ENCODE results near the gene MIOS.
A peak's percentile ranks its signal among the peaks of the same experiment; 100 is the strongest.

The MIOS gene

GRCh38 chr7:7585241-7585928 is 18.7 kb downstream of the MIOS start:
- no peaks in the 10 kb centered on the region for H3K9me3 Mint-ChIP-seq (ENCODE audit: low read depth)
- peaks cover 2% of the 10 kb centered on the region for H3K4me1 Mint-ChIP-seq (ENCODE audit: low read depth)
- H3K27me3 Mint-ChIP-seq: no peaks in the 10 kb centered on the region
- H3K4me3 Mint-ChIP-seq: no peak overlapping the region
- H3K36me3 Mint-ChIP-seq: peaks cover 11% of the 10 kb centered on the region
- H3K27ac Mint-ChIP-seq: no peak overlapping the region

DNA sequence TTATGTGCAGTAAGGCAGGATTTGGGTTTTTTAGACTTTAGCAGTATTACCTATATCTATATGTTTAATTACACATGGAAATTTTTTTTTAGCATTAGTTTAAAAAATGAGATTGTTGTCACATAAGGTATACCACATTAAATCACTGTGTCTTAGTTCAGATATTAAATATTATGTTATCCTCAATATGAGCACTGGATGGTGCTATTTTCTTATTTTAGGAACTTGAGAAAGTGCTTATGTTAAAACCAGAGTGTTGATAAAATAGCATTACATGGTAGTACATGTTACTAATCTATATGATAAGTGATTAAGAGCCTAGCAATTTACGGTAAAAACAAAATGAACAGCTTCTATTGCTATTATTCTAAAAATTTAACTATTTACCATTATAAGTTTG is 28.8 kb downstream of the MIOS start:
- H3K27ac Mint-ChIP-seq: no peak overlapping the region
- no peaks in the 10 kb centered on the region for H3K4me1 Mint-ChIP-seq (ENCODE audit: low read depth)
- H3K27me3 Mint-ChIP-seq: no peaks in the 10 kb centered on the region
- no peak overlapping the region for H3K4me3 Mint-ChIP-seq
- H3K9me3 Mint-ChIP-seq (ENCODE audit: low read depth): no peaks in the 10 kb centered on the region
- peaks cover 14% of the 10 kb centered on the region for H3K36me3 Mint-ChIP-seq

DNA sequence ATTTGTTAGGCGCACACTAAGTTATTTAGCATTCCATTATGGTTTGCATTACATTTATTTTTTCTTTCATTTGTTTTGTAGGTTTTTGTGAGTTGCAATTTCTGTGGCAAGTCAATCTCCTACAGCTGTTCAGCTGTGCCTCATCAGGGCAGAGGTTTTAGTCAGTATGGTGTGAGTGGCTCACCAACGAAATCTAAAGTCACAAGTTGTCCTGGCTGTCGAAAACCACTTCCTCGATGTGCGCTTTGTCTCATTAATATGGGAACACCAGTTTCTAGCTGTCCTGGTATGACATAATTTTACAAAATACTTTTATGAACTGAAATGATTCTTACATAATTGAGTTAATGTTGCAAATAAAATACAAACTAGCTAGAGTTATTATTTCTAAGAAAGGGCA is 29.5 kb downstream of the MIOS start:
- Mint-ChIP-seq H3K27me3 (no peaks in the 10 kb centered on the region), H3K9me3 (ENCODE audit: low read depth) (no peaks in the 10 kb centered on the region), H3K4me1 (ENCODE audit: low read depth) (no peaks in the 10 kb centered on the region), H3K27ac (no peak overlapping the region), H3K36me3 (peaks cover 13% of the 10 kb centered on the region), H3K4me3 (no peak overlapping the region)

- Mint-ChIP-seq H3K27me3 (no peaks in the 10 kb centered on the region), H3K27ac (no peak overlapping the region)
These were observed 40.3 kb downstream of the MIOS start for GRCh38 chr7:7607010-7607409.

GRCh38 chr7:7609330-7609729 is 42.6 kb downstream of the MIOS start:
- Mint-ChIP-seq H3K36me3 (no peaks in the 10 kb centered on the region), H3K4me3 (no peak overlapping the region), H3K4me1 (ENCODE audit: low read depth) (peaks cover 6% of the 10 kb centered on the region)

More at GRCh38 chr7:7607010-7607409, 40.3 kb downstream of the MIOS start:
- no peak overlapping the region for H3K4me3 Mint-ChIP-seq
- H3K4me1 Mint-ChIP-seq (ENCODE audit: low read depth): peaks cover 6% of the 10 kb centered on the region
- H3K36me3 Mint-ChIP-seq: no peaks in the 10 kb centered on the region
- H3K9me3 Mint-ChIP-seq (ENCODE audit: low read depth): no peaks in the 10 kb centered on the region

DNA sequence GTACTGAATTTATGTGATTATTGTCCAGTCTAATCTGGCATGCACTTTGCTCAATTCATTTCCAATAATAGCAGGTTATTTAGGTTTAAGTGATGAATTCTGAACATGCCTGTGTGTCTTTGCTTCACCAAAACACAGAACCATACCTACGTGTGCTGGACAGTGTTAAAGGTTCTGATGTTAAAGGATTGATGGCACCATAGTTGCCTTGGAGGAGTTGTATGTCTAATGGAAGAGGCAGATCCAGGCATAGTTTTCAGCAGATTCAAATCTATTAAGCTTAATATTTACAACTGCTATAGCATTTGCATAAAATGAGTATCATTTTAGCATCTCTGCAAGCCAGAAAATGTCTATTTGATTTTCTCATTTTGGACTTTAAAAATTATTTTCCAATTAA is 45.8 kb downstream of the MIOS start:
- H3K9me3 Mint-ChIP-seq (ENCODE audit: low read depth): no peaks in the 10 kb centered on the region
- H3K4me1 Mint-ChIP-seq (ENCODE audit: low read depth): peaks cover 14% of the 10 kb centered on the region
- H3K4me3 Mint-ChIP-seq: no peak overlapping the region
- H3K27ac Mint-ChIP-seq: no peak overlapping the region
- H3K36me3 Mint-ChIP-seq: no peaks in the 10 kb centered on the region
- no peaks in the 10 kb centered on the region for H3K27me3 Mint-ChIP-seq

More at GRCh38 chr7:7609330-7609729, 42.6 kb downstream of the MIOS start:
- H3K27me3 Mint-ChIP-seq: no peaks in the 10 kb centered on the region
- no peaks in the 10 kb centered on the region for H3K9me3 Mint-ChIP-seq (ENCODE audit: low read depth)
- peak overlapping the region; percentile 46 for H3K27ac Mint-ChIP-seq

- Mint-ChIP-seq H3K27me3 (no peaks in the 10 kb centered on the region), H3K9me3 (ENCODE audit: low read depth) (no peaks in the 10 kb centered on the region), H3K27ac (no peak overlapping the region), H3K4me3 (no peak overlapping the region), H3K4me1 (ENCODE audit: low read depth) (peaks cover 18% of the 10 kb centered on the region), H3K36me3 (no peaks in the 10 kb centered on the region)
These were observed 46.5 kb downstream of the MIOS start for GRCh38 chr7:7613210-7613609.

DNA sequence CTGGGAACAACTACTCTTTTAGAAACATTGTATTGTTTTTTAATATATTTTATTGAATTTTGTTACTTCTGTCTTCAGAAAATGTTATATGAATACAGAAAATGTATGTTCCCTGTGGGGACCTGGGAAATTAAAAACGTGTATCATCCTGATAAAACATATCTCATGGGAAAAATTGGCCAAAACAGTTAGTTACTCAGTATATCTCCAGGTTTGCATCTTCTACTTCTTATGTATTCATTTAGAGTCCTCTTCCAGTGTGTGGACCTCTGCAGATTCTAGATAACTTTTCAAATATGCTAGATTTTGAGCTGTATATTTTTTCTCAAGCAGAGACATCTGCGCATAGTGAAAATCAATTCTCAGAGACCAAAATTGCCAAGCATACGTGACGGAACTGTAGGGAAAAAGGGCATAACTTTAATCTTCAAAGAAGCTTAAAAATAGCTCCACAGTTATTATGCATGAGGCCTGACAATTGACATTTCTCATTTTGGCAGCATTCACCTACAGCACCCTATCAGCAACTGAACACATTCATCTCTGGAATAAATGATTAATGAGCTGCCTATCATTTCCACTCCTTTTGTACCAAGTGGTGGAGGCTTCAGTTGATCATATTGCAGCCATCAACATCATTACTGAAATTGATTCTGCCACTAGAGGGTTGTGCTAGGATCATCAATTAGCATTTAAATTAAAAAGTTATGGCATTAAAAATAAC is 47.5 kb downstream of the MIOS start:
- Mint-ChIP-seq H3K4me1 (ENCODE audit: low read depth) (peaks cover 19% of the 10 kb centered on the region), H3K27me3 (no peaks in the 10 kb centered on the region), H3K36me3 (no peaks in the 10 kb centered on the region), H3K9me3 (ENCODE audit: low read depth) (no peaks in the 10 kb centered on the region), H3K4me3 (no peak overlapping the region), H3K27ac (peak overlapping the region; percentile 43)

DNA sequence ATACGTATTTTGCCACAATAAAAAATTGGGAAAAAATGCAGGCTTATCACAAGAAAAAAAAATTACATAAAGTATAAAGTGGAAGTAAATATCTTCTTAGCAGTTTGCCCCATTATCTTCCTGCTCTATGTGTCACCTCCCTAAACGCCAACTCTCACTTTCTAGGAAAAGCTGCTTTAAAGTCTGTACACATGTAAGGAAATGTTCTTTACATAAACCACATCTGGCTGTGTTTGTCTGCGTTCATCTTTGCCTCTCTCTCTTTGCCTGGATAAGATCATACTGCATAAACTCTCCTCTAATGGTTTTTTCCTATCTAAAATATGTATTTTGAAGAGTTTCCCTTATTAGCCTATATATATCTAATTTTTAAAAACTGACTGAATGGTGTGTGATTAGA is 50.9 kb downstream of the MIOS start:
- H3K27me3 Mint-ChIP-seq: no peaks in the 10 kb centered on the region
- H3K4me3 Mint-ChIP-seq: no peak overlapping the region
- no peaks in the 10 kb centered on the region for H3K9me3 Mint-ChIP-seq (ENCODE audit: low read depth)
- H3K27ac Mint-ChIP-seq: no peak overlapping the region
- no peaks in the 10 kb centered on the region for H3K36me3 Mint-ChIP-seq
- peaks cover 14% of the 10 kb centered on the region for H3K4me1 Mint-ChIP-seq (ENCODE audit: low read depth)

- peaks cover 14% of the 10 kb centered on the region for H3K4me1 Mint-ChIP-seq (ENCODE audit: low read depth)
- H3K27ac Mint-ChIP-seq: no peak overlapping the region
These were observed 51.7 kb downstream of the MIOS start for GRCh38 chr7:7618410-7618809.

DNA sequence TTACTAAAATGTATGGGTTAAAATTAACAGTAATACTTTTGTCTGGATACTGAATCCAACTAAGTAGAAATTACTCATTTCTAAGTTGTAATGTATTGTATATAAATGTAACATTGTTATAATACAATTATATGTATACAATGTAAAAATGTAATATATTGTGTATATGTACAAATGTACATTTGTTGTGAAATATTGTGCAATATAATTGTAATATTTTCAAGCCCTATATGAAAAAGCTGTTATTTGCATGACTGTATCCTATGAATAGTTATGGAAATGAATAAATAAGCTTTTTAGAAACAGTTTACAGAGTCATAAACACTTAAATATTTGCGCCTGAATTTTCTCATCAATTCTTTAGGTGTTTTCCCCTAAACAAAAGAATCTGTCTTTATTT is 53.6 kb downstream of the MIOS start:
- H3K4me1 Mint-ChIP-seq (ENCODE audit: low read depth): peaks cover 14% of the 10 kb centered on the region
- no peak overlapping the region for H3K4me3 Mint-ChIP-seq
- no peaks in the 10 kb centered on the region for H3K27me3 Mint-ChIP-seq
- H3K36me3 Mint-ChIP-seq: no peaks in the 10 kb centered on the region
- H3K9me3 Mint-ChIP-seq (ENCODE audit: low read depth): no peaks in the 10 kb centered on the region
- no peak overlapping the region for H3K27ac Mint-ChIP-seq

More at GRCh38 chr7:7618410-7618809, 51.7 kb downstream of the MIOS start:
- Mint-ChIP-seq H3K36me3 (no peaks in the 10 kb centered on the region), H3K27me3 (no peaks in the 10 kb centered on the region), H3K9me3 (ENCODE audit: low read depth) (no peaks in the 10 kb centered on the region), H3K4me3 (no peak overlapping the region)

GRCh38 chr7:7620644-7621210 is 54.0 kb downstream of the MIOS start:
- Mint-ChIP-seq H3K27ac (no peak overlapping the region), H3K9me3 (ENCODE audit: low read depth) (no peaks in the 10 kb centered on the region), H3K4me1 (ENCODE audit: low read depth) (peaks cover 14% of the 10 kb centered on the region), H3K4me3 (no peak overlapping the region), H3K27me3 (no peaks in the 10 kb centered on the region), H3K36me3 (no peaks in the 10 kb centered on the region)

DNA sequence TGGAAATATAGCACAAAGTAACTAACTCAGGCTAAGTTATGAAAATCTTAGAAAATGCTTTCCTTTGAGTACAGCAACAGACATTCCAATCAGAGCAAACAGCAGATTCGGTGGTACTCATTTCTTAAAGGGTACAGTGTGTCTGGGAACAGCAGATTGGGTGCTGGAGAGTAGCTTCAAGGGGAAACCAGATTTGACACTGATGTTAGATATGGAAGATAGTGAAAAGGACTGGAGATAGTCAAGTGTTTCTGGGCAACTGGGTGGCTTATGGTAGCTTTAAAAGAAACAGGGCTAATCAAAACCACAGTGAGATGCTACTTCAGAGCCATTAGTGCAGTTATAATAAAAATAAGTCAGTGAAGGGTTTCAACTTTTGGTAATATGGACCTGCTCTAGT is 61.8 kb downstream of the MIOS start:
- Mint-ChIP-seq H3K36me3 (no peaks in the 10 kb centered on the region), H3K27ac (no peak overlapping the region), H3K4me1 (ENCODE audit: low read depth) (no peaks in the 10 kb centered on the region), H3K4me3 (no peak overlapping the region), H3K9me3 (ENCODE audit: low read depth) (no peaks in the 10 kb centered on the region), H3K27me3 (no peaks in the 10 kb centered on the region)

DNA sequence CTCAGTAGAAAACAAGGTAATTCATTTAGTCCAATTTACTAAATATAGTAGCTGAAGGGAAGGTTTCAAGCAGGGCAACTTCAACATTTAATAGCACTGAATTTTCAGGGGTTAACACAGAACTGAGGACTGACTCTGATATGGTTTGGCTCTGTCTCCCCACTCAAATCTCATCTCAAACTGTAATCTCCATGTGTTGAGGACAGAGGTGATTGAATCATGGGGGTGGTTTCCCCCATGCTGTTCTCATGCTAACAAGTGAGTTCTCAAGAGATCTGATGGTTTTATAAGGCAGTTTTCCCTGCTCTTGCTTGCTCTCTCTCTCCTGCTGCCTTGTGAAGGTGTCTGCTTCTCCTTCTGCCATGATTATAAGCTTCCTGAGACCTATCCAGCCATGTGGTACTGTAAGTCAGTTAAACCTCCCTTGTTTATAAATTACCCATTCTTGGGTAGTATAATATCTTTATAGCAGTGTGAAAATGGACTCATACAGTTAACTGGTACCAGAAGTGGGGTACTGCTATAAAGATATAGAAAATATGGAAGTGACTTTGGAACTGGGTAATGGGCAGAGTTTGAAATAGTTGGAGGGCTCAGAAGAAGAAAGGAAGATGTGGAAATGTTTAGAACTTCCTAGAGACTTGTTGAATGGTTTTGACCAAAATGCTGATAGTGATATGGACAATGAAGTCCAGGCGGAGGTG is 64.1 kb downstream of the MIOS start:
- Mint-ChIP-seq H3K27me3 (no peaks in the 10 kb centered on the region), H3K27ac (peak overlapping the region; percentile 18), H3K4me1 (ENCODE audit: low read depth) (no peaks in the 10 kb centered on the region), H3K36me3 (peaks cover 2% of the 10 kb centered on the region), H3K9me3 (ENCODE audit: low read depth) (no peaks in the 10 kb centered on the region), H3K4me3 (no peak overlapping the region)

DNA sequence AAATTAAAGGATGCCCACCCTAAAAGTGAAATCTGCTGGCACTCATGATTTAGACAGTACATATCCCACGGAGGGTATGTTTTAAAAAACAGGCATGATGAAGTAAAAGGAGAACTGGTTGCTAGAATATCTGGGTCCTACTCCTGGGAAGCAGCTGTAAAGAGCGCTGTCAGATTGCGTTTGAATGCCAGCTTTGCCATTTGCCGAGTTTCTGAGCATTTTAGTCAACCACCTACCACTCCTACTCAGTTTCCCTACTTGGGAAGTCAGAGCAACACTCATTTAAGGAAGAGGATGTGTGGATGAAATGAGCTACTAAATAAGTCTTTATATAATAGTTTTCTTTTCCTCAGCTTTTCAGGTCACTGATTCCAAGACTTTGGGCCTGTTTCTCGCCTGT is 72.7 kb downstream of the MIOS start:
- peaks cover 49% of the 10 kb centered on the region for H3K4me1 Mint-ChIP-seq (ENCODE audit: low read depth)
- peak overlapping the region; percentile 98 for H3K4me3 Mint-ChIP-seq
- H3K27me3 Mint-ChIP-seq: no peaks in the 10 kb centered on the region
- H3K36me3 Mint-ChIP-seq: peaks cover 15% of the 10 kb centered on the region
- H3K9me3 Mint-ChIP-seq (ENCODE audit: low read depth): no peaks in the 10 kb centered on the region
- peak overlapping the region; percentile 99 for H3K27ac Mint-ChIP-seq
